Esophagus squamous epithelium (tissue), 5 donors: ENCODE results near the gene WDHD1. TPM values are rescaled to one million over a fixed set of nuclear protein-coding genes. Genes with fewer than 3 reads are reported as not detected.

Experiments used
- DNase-seq: peaks from one replicate; lab custom pipeline; 2025; lab: John Stamatoyannopoulos, UW
- H3K27ac ChIP-seq, 4 donors: fragments of 200-600 bp; sonication (generic); one replicate each; pipeline ENCODE4 v1.5.1; 2016 to 2019; ENCODE audit warnings: mild to moderate bottlenecking in 1 of 4
- H3K27me3 ChIP-seq, 4 donors: fragments of 200-600 bp; sonication (generic); 1 replicate in 3 of 4; 2 replicates in 1 of 4; pipeline versions ENCODE4 v1.5.1 to v1.6.0; 2017 to 2021; ENCODE audit warnings: antibody characterized with exemption in 1 of 4
- H3K36me3 ChIP-seq, 3 donors: fragments of 200-600 bp; sonication (generic); one replicate each; pipeline ENCODE4 v1.5.1; 2016 to 2019
- H3K4me1 ChIP-seq, 3 donors: fragments of 200-600 bp; sonication (generic); one replicate each; pipeline ENCODE4 v1.5.1; 2017 to 2019
- H3K4me3 ChIP-seq, 4 donors: fragments of 200-600 bp; sonication (generic); 1 replicate in 3 of 4; 2 replicates in 1 of 4; pipeline ENCODE4 v1.5.1; 2016 to 2019; ENCODE audit warnings: mild to moderate bottlenecking in 2 of 4, moderate library complexity in 1 of 4
- H3K9me3 ChIP-seq, 3 donors: fragments of 200-600 bp; sonication (generic); one replicate each; pipeline ENCODE4 v1.5.1; 2016 to 2019
- POLR2A ChIP-seq, 4 donors: fragments of 450-650 bp; IDR thresholded peaks; one replicate each; pipeline ENCODE4 v1.6.1; 2017; ENCODE audit warnings: antibody characterized with exemption in 4 of 4, mild to moderate bottlenecking in 4 of 4, moderate library complexity in 3 of 4
- WGBS, 2 donors: methylation state at CpG; one replicate each; pipeline ENCODE4 v1.1.5; 2018; 5-methylcytosine and 5-hydroxymethylcytosine counted together
- intact Hi-C: fragments of 100-400 bp; cut with DNase I; formaldehyde crosslinking; loops from one replicate; pipeline ENCODE4 v1.15.0; 2022
- total RNA-seq, 4 donors: library from RNA; depleted of rRNA; stranded (reverse); fragments of >200 nt; gene quantifications; one replicate each; pipeline ENCODE4 v1.1.0, GENCODE V29; 2016
- TF ChIP-seq, protein P1 (sequence below), 6 experiments: fragments of 450-650 bp in 4 of 6; fragments of 200-600 bp in 2 of 6; sonication (generic) in 2 of 6; IDR thresholded peaks; one replicate each; pipeline ENCODE4 v1.5.1; 2016 to 2019; ENCODE audit warnings: antibody characterized with exemption in 6 of 6, mild to moderate bottlenecking in 4 of 6, moderate library complexity in 4 of 6
- donor health status: DM: yes; HTN: yes; CAD: no.

Gene WDHD1
- total RNA-seq, 4 donors from 2014 or later: 0.80 to 7.0 (median 5.0) TPM

DNA sequence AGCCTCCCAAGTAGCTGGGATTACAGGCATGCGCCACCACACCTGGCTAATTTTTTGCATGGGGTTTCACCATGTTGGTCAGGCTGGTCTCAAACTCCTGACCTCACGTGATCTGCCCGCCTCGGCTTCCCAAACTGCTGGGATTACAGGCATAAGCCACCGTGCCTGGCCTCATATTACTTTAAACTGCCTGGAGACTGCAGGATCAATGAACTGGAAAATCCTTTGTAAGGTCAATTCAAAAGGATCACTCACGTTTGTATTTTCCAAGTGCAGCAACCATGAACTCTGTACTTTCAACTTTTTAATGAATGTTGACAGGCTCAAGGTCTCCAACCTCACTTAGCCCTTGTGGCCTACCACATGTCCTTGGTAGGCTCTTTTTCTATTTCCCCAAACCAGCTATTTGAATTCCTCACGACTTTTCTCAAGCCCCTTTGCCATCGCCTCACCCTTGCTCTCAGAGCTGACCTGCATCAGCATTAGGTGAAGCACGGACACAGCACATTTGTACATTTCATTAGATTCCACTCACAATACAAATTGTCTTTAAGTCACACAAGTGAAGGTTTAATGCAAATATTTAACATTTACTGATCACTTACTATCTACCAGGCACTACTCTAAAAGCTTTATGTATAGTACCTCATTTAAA, 82.0 kb downstream of the WDHD1 start:
- intact Hi-C loops: no loop called here
- peaks cover 0 to 19% (median 0%) of the 10 kb centered on the region in 3 donors for H3K36me3 ChIP-seq
- WGBS, 2 donors: 85% methylated on average over 8 to 9 of the region's 9 CpGs
- TF ChIP-seq, protein P1, sequence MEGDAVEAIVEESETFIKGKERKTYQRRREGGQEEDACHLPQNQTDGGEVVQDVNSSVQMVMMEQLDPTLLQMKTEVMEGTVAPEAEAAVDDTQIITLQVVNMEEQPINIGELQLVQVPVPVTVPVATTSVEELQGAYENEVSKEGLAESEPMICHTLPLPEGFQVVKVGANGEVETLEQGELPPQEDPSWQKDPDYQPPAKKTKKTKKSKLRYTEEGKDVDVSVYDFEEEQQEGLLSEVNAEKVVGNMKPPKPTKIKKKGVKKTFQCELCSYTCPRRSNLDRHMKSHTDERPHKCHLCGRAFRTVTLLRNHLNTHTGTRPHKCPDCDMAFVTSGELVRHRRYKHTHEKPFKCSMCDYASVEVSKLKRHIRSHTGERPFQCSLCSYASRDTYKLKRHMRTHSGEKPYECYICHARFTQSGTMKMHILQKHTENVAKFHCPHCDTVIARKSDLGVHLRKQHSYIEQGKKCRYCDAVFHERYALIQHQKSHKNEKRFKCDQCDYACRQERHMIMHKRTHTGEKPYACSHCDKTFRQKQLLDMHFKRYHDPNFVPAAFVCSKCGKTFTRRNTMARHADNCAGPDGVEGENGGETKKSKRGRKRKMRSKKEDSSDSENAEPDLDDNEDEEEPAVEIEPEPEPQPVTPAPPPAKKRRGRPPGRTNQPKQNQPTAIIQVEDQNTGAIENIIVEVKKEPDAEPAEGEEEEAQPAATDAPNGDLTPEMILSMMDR (IDR thresholded peaks at IDR 0.05): no peak
- TF ChIP-seq POLR2A (IDR thresholded peaks at IDR 0.05): no peak
- H3K4me3 ChIP-seq: no peak overlapping the region
- H3K27ac ChIP-seq: no peak overlapping the region
- no peaks in the 10 kb centered on the region for H3K4me1 ChIP-seq
- H3K9me3 ChIP-seq: no peaks in the 10 kb centered on the region
- no peak for DNase-seq
- no peaks in the 10 kb centered on the region for H3K27me3 ChIP-seq

GRCh38 chr14:54942913-54943312, 84.0 kb downstream of the WDHD1 start:
- H3K4me3 ChIP-seq: no peak overlapping the region
- DNase-seq: no peak
- TF ChIP-seq, protein P1 (IDR thresholded peaks at IDR 0.05): no peak
- TF ChIP-seq POLR2A (IDR thresholded peaks at IDR 0.05): no peak
- H3K4me1 ChIP-seq: no peaks in the 10 kb centered on the region
- H3K27me3 ChIP-seq: no peaks in the 10 kb centered on the region
- WGBS, 2 donors: 75 to 88% methylated on average over 4 of the region's 4 CpGs
- H3K36me3 ChIP-seq: peaks cover 0 to 11% (median 0%) of the 10 kb centered on the region in 3 donors
- no peaks in the 10 kb centered on the region for H3K9me3 ChIP-seq
- no peak overlapping the region for H3K27ac ChIP-seq
- intact Hi-C loops: no loop called here

DNA sequence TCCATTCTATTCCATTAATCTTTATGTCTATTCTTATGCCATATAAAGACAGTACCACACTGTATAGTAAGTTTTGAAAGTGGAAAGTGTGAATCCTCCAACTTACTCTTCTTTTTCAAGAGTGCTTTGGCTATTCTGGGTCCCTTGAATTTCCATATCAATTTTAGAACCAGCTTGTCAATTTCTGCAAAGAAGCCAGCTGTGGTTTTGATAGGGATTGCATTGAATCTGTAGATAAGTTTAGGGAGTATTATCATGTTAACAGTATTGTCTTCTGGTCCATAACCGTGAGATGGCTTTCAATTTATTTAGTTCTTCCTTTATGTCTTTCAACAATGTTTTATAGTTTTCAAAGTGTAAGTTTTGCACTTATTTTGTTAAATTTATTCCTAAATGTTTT, 90.1 kb downstream of the WDHD1 start:
- Histone ChIP-seq H3K9me3 (no peaks in the 10 kb centered on the region), H3K4me3 (no peak overlapping the region), H3K27ac (no peak overlapping the region), H3K4me1 (no peaks in the 10 kb centered on the region), H3K36me3 (peaks cover 0 to 7% (median 0%) of the 10 kb centered on the region in 3 donors), H3K27me3 (no peaks in the 10 kb centered on the region)
- DNase-seq: no peak
- intact Hi-C loops: no loop called here
- WGBS, 2 donors: 88 to 92% methylated on average over 1 of the region's 1 CpG
- no peak for TF ChIP-seq POLR2A (IDR thresholded peaks at IDR 0.05)
- TF ChIP-seq, protein P1 (IDR thresholded peaks at IDR 0.05): no peak

- Histone ChIP-seq H3K27me3 (no peaks in the 10 kb centered on the region), H3K4me3 (no peak overlapping the region), H3K27ac (no peak overlapping the region), H3K36me3 (peaks cover 0 to 4% (median 0%) of the 10 kb centered on the region in 3 donors), H3K4me1 (no peaks in the 10 kb centered on the region), H3K9me3 (no peaks in the 10 kb centered on the region)
- DNase-seq: no peak
- intact Hi-C loops: no loop called here
- WGBS, 2 donors: 88 to 90% methylated on average over 5 of the region's 5 CpGs
- TF ChIP-seq, protein P1 (IDR thresholded peaks at IDR 0.05): no peak
- no peak for TF ChIP-seq POLR2A (IDR thresholded peaks at IDR 0.05)
Measured at GRCh38 chr14:54935958-54936357, 90.9 kb downstream of the WDHD1 start.

- TF ChIP-seq POLR2A (IDR thresholded peaks at IDR 0.05): no peak
- TF ChIP-seq, protein P1 (IDR thresholded peaks at IDR 0.05): no peak
- Histone ChIP-seq H3K4me3 (no peak overlapping the region), H3K36me3 (no peaks in the 10 kb centered on the region), H3K9me3 (no peaks in the 10 kb centered on the region), H3K27ac (no peak overlapping the region), H3K4me1 (no peaks in the 10 kb centered on the region), H3K27me3 (no peaks in the 10 kb centered on the region)
- WGBS, 2 donors: 47 to 50% methylated on average over 2 of the region's 2 CpGs
- intact Hi-C loops: no loop called here
- DNase-seq: no peak
Measured at GRCh38 chr14:54935100-54935499, 91.8 kb downstream of the WDHD1 start.
